K562 (cell line): ENCODE data around the gene SPINK9.

Experiments used
- CHD4 ChIP-seq: fragments of 200-600 bp; sonication (generic); IDR thresholded peaks from 3 replicates; pipeline ENCODE4 v1.6.1; 2012; ENCODE audit warnings: low read depth, mild to moderate bottlenecking, mixed read lengths, low read length, inconsistent platforms; ENCODE audit not compliant: insufficient read depth, insufficient replicate concordance, poor library complexity, severe bottlenecking
- TF ChIP-seq, protein P1 (sequence below): IDR thresholded peaks from 3 replicates; pipeline ENCODE4 v1.6.1; 2011; ENCODE audit warnings: borderline replicate concordance, mild to moderate bottlenecking; ENCODE audit not compliant: insufficient read length, insufficient read depth
- TF ChIP-seq, protein P2 (sequence below): sonication (generic); formaldehyde crosslinking; IDR thresholded peaks from 2 replicates; pipeline ENCODE4 v1.5.0; 2020; ENCODE audit warnings: missing genetic modification reagents
- TF ChIP-seq, protein P3 (sequence below), 3 experiments: IDR thresholded peaks in 2 of 3; conservative IDR thresholded peaks in 1 of 3; 2 replicates each; pipeline ENCODE4 v1.5.1; 2011 to 2012; ENCODE audit warnings: low read length in 3 of 3, mild to moderate bottlenecking in 3 of 3, control low read depth in 2 of 3, improper control_type of control experiment in 1 of 3, inconsistent platforms in 1 of 3, low read depth in 1 of 3, mixed read lengths in 1 of 3, moderate library complexity in 1 of 3; ENCODE audit not compliant: insufficient read depth in 2 of 3

DNA sequence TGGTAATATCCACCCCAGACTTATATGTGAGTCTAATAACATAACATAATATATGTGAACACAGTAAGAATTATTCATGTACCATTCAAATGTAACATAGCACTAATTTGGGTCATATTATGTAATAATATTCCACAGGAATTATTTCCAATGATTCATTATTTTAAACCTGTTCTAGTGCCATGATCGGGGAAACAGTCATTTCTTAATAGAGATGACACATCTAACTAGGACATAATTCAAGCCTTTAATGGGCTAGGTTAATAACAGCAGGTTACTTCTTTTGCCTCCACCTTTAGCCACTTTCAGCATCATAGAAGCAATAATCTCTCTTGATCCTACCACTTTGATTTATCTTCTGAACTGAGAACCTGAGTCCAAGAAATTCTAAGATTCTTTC is 12.3 kb downstream of the SPINK9 start:
- TF ChIP-seq, protein P1, sequence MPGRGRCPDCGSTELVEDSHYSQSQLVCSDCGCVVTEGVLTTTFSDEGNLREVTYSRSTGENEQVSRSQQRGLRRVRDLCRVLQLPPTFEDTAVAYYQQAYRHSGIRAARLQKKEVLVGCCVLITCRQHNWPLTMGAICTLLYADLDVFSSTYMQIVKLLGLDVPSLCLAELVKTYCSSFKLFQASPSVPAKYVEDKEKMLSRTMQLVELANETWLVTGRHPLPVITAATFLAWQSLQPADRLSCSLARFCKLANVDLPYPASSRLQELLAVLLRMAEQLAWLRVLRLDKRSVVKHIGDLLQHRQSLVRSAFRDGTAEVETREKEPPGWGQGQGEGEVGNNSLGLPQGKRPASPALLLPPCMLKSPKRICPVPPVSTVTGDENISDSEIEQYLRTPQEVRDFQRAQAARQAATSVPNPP: no peak
- TF ChIP-seq, protein P2, sequence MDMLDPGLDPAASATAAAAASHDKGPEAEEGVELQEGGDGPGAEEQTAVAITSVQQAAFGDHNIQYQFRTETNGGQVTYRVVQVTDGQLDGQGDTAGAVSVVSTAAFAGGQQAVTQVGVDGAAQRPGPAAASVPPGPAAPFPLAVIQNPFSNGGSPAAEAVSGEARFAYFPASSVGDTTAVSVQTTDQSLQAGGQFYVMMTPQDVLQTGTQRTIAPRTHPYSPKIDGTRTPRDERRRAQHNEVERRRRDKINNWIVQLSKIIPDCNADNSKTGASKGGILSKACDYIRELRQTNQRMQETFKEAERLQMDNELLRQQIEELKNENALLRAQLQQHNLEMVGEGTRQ (CRISPR knock-in tag): no peak
- TF ChIP-seq, protein P3, sequence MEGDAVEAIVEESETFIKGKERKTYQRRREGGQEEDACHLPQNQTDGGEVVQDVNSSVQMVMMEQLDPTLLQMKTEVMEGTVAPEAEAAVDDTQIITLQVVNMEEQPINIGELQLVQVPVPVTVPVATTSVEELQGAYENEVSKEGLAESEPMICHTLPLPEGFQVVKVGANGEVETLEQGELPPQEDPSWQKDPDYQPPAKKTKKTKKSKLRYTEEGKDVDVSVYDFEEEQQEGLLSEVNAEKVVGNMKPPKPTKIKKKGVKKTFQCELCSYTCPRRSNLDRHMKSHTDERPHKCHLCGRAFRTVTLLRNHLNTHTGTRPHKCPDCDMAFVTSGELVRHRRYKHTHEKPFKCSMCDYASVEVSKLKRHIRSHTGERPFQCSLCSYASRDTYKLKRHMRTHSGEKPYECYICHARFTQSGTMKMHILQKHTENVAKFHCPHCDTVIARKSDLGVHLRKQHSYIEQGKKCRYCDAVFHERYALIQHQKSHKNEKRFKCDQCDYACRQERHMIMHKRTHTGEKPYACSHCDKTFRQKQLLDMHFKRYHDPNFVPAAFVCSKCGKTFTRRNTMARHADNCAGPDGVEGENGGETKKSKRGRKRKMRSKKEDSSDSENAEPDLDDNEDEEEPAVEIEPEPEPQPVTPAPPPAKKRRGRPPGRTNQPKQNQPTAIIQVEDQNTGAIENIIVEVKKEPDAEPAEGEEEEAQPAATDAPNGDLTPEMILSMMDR (IDR thresholded peaks at IDR 0.05 in 2 of 3, conservative IDR thresholded peaks at IDR 0.05 in 1 of 3; ENCODE audit: insufficient read depth in 2 of 3, low read depth in 1 of 3, low read length in 3 of 3): no peak
- TF ChIP-seq CHD4: no peak
